Choroid plexus epithelial cell (primary cell): ENCODE results near the gene KRTAP4-12.
A peak's percentile ranks its signal among the peaks of the same experiment; 100 is the strongest.
"Not testable (repeated sequence)": the region's sequence is repeated elsewhere in the genome, so short reads cannot be mapped to it uniquely, and the experiment has no call there.

Source experiments
- DNase-seq: peaks from one replicate; pipeline ENCODE4 v3.0.0-alpha.2; 2010; ENCODE audit warnings: low read depth
- H3K4me3 ChIP-seq: 2 replicates; pipeline ENCODE4 v1.5.1; 2011; ENCODE audit warnings: low read depth, mild to moderate bottlenecking, control low read depth, low read length, moderate library complexity
- TF ChIP-seq, protein P1 (sequence below): conservative IDR thresholded peaks from 2 replicates; pipeline ENCODE4 v1.5.1; 2011; ENCODE audit warnings: low read depth, mild to moderate bottlenecking, control low read depth, inconsistent platforms, low read length, moderate library complexity

Gene KRTAP4-12

DNA sequence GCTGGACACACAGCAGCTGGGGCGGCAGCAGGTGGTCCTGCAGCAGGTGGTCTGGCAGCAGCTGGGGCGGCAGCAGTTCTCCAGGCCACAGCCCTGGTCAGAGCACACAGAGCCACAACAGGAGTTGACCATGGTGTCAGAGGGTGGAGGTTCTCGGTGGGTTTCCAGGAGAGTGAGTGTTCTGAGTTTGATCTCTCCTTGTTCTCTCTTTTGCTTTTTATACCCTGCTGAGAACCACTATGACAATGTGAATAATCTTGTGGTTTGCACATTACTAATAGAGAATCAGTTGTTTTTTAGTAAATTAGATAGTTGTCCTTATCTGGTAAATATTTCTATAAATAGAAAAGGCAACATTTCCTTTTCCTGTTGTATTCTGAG, at the start of gene KRTAP4-12:
Gene KRTAP4-12 (minus strand): TSS at position 192 of the 381 bp plus-strand sequence. CDS start 60 bp downstream, at position 132.
- H3K4me3 ChIP-seq = not testable (repeated sequence)
- peak; percentile 13 for DNase-seq

DNA sequence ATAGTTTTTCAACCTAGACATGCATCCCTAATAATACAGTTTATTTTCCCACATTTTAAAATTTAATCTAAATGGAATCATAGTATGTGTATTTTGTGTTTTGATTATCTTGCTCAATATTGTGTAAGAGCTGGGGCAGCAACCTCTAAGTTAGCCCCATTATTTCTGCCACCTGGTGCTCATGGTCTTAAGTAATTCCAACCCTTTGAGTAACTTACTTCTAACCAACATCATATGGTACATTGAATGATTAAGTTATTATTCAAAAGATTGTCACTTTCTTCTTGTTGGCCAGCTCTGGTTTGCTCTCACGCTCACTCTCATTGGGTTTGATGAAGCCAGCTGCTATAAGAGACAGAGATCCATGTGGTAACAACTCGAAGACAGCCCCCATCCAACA, 47.9 kb upstream of the KRTAP4-12 start:
- no peak overlapping the region for H3K4me3 ChIP-seq
- TF ChIP-seq, protein P1, sequence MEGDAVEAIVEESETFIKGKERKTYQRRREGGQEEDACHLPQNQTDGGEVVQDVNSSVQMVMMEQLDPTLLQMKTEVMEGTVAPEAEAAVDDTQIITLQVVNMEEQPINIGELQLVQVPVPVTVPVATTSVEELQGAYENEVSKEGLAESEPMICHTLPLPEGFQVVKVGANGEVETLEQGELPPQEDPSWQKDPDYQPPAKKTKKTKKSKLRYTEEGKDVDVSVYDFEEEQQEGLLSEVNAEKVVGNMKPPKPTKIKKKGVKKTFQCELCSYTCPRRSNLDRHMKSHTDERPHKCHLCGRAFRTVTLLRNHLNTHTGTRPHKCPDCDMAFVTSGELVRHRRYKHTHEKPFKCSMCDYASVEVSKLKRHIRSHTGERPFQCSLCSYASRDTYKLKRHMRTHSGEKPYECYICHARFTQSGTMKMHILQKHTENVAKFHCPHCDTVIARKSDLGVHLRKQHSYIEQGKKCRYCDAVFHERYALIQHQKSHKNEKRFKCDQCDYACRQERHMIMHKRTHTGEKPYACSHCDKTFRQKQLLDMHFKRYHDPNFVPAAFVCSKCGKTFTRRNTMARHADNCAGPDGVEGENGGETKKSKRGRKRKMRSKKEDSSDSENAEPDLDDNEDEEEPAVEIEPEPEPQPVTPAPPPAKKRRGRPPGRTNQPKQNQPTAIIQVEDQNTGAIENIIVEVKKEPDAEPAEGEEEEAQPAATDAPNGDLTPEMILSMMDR = no peak
- DNase-seq = no peak

DNA sequence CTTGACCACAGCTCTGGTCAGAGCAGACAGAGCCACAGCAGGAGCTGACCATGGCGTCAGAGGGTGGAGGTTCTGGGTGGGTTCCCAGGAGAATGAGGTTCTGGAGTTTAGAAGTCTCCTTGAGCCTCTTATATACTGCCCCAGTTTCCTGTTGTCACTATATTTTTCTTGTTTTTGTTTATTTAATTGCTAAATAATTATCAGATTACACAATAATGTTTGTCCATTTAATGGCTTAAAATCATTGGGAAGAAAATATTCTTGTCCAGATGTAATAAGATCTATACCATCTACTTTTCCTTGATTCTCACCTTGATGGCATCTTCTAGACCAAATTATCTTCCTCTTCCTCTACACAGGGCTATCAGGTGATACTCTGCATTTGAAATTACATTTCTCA, 44.1 kb upstream of the KRTAP4-12 start, which contains the start of gene KRTAP4-3:
Gene KRTAP4-3 (minus strand): TSS at position 101 of the 400 bp plus-strand sequence. CDS start 49 bp downstream, at position 52.
- DNase-seq = peak; percentile 18
- H3K4me3 ChIP-seq = no peak within 1 kb of the TSS
- TF ChIP-seq, protein P1 = no peak

DNA sequence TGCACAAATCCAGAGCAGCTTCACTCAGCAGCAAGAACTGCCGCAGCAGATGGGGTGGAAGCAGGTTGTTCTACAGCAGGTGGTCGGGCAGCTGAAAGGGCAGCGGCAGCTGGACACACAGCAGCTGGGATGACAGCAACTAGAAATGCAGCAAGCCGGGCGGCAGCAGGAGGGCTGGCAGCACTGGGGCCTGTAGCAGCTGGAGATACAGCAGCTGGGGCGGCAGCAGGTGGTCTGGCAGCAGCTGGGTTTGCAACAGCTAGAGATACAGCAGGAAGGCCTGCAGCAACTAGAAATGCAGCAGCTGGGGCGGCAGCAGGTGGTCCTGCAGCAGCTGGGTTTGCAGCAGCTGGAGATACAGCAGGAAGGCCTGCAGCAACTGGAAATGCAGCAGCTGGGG, 43.6 kb upstream of the KRTAP4-12 start:
- H3K4me3 ChIP-seq = no peak overlapping the region
- TF ChIP-seq, protein P1 = no peak
- DNase-seq = peak; percentile 17

DNA sequence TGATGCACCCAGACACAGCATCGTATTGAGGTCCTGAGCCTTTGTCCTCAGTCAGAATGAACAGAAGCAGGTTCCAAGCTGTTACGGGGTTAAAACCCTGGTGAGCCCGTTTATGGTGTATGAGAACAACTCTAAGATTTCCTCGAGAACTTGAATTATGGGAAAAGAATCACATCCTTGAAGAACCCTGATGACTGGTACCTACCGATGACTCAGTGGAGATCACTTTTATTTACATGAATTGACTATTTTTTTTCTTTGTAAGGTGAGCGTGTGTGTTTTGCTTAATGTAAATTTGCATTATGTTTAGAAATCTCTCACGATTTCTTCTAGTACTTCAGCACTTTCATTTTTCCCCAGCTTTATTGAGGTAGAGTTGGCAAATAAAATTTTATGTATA, 39.8 kb upstream of the KRTAP4-12 start:
- TF ChIP-seq, protein P1 = no peak
- no peak for DNase-seq
- H3K4me3 ChIP-seq = no peak overlapping the region

DNA sequence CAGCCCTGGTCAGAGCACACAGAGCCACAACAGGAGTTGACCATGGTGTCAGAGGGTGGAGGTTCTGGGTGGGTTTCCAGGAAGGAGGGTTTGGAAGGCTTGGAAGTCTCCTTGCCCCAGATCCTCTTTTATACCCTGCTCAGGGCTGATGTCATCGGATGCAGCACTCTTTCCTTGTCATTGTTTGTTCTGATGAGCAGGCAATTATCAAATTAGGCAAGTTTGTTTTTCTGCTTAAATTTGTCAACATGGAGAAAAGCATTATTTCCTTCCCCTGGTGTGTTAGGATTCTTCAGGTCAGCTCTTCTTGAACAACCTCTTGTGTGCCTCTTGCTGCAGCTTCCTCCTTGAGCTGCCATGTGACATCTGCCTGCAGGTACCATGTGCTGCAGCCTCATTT, 36.7 kb upstream of the KRTAP4-12 start, which contains the start of gene KRTAP4-4:
Gene KRTAP4-4 (minus strand): TSS at position 101 of the 400 bp plus-strand sequence. CDS start 57 bp downstream, at position 44.
- TF ChIP-seq, protein P1 = no peak
- DNase-seq = no peak
- no peak within 1 kb of the TSS for H3K4me3 ChIP-seq

DNA sequence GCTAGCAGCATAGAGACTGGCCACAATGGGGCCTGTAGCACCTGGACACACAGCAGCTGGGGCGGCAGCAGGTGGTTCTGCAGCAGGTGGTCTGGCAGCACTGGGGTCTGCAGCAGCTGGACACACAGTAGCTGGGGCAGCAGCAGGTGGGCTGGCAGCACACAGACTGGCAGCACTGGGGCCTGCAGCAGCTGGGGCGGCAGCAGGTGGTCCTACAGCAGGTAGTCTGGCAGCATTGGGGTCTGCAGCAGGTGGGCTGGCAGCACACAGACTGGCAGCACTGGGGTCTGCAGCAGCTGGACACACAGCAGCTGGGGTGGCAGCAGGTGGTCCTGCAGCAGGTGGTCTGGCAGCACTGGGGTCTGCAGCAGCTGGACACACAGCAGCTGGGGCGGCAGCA, 36.2 kb upstream of the KRTAP4-12 start:
- not testable (repeated sequence) for H3K4me3 ChIP-seq, DNase-seq

DNA sequence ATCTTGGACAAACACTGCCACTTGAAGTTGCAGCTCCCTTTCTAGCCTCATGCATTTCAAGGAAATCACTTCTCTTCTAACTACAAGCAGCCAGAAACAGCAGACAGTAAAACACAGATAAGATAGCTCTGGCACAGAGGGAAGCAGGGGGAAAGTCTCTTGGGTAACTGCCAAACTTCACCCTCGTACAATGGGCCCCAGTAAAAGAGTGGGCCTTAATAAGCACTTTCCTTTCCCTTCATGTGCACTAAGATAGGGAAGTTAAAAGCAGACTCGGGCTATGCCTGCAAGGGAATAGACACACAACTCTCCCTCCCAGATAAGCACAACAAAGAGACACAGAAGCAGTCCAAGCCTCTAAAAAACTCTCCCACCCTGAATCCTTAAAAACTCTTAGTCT, 29.9 kb upstream of the KRTAP4-12 start:
- TF ChIP-seq, protein P1 = no peak
- no peak for DNase-seq

More for the DNA sequence above, 29.9 kb upstream of the KRTAP4-12 start:
- H3K4me3 ChIP-seq = no peak overlapping the region
